Measurements from ENCODE around the gene VPS25. TPM values are rescaled to one million over a fixed set of nuclear protein-coding genes. Genes with fewer than 3 reads are reported as not detected.

The VPS25 gene
- total RNA-seq, 1 experiment from 2014 or later, result 48.4 TPM

- Histone ChIP-seq H3K79me2 (ENCODE audit: low read depth) (peaks cover 22% of the 10 kb centered on the region), H3K9me2 (ENCODE audit: insufficient read depth) (no peaks in the 10 kb centered on the region), H3K4me1 (replicated peaks; ENCODE audit: insufficient read depth) (peaks cover 12% of the 10 kb centered on the region), H2AFZ (peak within 1 kb of the TSS; percentile 89), H3F3A (ENCODE audit: insufficient read depth, low read depth) (no peaks in the 10 kb centered on the region), H3K4me3 (peak within 1 kb of the TSS; percentile 88), H3K27ac (0 out of 2 replicates have a peak within 1 kb of the TSS, but pooled peaks have one; percentile 41), H3K27me3 (ENCODE audit: insufficient read depth, low read depth) (no peaks in the 10 kb centered on the region), H3K4me2 (peak within 1 kb of the TSS; percentile 95), H3K9me3 (ENCODE audit: insufficient read depth, low read depth) (no peaks in the 10 kb centered on the region), H4K20me1 (ENCODE audit: insufficient read depth) (no peaks in the 10 kb centered on the region), H3K36me3 (ENCODE audit: low read depth) (peaks cover 6% of the 10 kb centered on the region; the same call in 1 of the 2 replicates)
- DNase-seq, result peak; percentile 72 to 74
- ChIA-PET CTCF (interaction anchor here (0.7 kb wide), 1 partner anchor 1733 kb away, joined by 3 read pairs; no protein-coding TSS in a partner anchor), POLR2A (ENCODE audit: unreplicated experiment) (interaction anchor here (0.5 to 0.8 kb wide), 4 partner anchors 10 to 794 kb away, joined by 3 to 9 read pairs (median 6); no protein-coding TSS in a partner anchor)
- intact Hi-C loops (cut with micrococcal nuclease; ENCODE audit: unreplicated experiment), result no loop called here
- BruUV-seq (replicated peaks), result no TSS peak
- TF ChIP-seq EZH2 (IDR thresholded peaks at IDR 0.05; ENCODE audit: low read depth), result no peak
- TF ChIP-seq, protein P1, sequence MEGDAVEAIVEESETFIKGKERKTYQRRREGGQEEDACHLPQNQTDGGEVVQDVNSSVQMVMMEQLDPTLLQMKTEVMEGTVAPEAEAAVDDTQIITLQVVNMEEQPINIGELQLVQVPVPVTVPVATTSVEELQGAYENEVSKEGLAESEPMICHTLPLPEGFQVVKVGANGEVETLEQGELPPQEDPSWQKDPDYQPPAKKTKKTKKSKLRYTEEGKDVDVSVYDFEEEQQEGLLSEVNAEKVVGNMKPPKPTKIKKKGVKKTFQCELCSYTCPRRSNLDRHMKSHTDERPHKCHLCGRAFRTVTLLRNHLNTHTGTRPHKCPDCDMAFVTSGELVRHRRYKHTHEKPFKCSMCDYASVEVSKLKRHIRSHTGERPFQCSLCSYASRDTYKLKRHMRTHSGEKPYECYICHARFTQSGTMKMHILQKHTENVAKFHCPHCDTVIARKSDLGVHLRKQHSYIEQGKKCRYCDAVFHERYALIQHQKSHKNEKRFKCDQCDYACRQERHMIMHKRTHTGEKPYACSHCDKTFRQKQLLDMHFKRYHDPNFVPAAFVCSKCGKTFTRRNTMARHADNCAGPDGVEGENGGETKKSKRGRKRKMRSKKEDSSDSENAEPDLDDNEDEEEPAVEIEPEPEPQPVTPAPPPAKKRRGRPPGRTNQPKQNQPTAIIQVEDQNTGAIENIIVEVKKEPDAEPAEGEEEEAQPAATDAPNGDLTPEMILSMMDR (conservative IDR thresholded peaks at IDR 0.05), result no peak
These were observed 25.4 kb downstream of the VPS25 start, which contains the start of the genes CNTD1 and COA3 for GRCh38 chr17:42798383-42799380. CNTD1 (plus strand) TSS chr17:42798861; CDS start chr17:42799068, 207 bp downstream. COA3 (minus strand) TSS chr17:42798704; CDS start chr17:42798681, 23 bp downstream.

DNA sequence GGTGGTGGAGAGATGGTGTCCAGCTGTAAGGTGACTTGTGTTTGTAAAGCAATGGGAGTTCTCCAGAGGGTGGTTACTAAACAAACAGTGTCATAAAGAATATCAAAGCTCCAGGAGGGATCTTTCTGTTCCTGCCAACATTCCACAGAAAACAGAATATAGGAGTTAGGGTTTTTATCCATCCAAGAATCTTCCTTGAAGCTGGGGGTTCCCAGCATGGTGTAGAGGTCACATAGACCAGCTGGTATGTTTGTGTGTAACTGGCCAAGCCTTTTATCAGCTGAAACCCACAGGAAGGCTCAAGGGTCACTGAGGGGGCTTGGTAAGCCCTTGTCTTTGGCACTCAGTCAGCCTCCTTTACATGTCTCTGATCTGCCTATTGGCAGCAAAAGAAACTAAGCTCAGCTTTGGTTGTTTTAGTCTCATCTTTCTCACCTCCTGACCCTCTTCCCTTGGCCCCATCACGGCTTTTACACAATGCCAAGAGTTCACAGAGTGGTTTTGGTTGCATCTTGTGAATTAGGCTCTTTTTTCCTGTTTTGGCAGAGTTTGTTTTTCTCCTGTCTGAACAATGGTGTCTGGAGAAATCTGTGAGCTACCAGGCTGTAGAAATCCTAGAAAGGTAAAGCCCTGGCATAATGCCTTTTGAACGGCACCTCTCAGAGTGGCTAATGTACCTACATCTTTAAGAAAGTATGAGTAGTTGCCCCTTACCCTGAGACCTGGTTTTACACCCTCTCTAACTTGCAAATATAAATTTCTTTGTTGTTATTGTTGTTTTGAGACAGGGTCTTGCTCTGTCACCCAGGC lies 30.0 kb downstream of the VPS25 start:
- Histone ChIP-seq H3K36me3 (ENCODE audit: low read depth) (no peaks in the 10 kb centered on the region), H4K20me1 (ENCODE audit: insufficient read depth) (no peaks in the 10 kb centered on the region), H3K9me3 (ENCODE audit: insufficient read depth, low read depth) (no peaks in the 10 kb centered on the region), H3K27ac (no peak overlapping the region), H3F3A (ENCODE audit: insufficient read depth, low read depth) (no peaks in the 10 kb centered on the region), H3K9me2 (ENCODE audit: insufficient read depth) (no peaks in the 10 kb centered on the region), H2AFZ (no peak overlapping the region), H3K27me3 (ENCODE audit: insufficient read depth, low read depth) (no peaks in the 10 kb centered on the region), H3K4me1 (replicated peaks; ENCODE audit: insufficient read depth) (no peaks in the 10 kb centered on the region), H3K4me2 (no peak overlapping the region), H3K4me3 (no peak overlapping the region), H3K79me2 (ENCODE audit: low read depth) (peaks cover 1% of the 10 kb centered on the region; the same call in 1 of the 2 replicates)
- POLR2A ChIA-PET (ENCODE audit: unreplicated experiment), result interaction anchor here (0.5 to 0.7 kb wide), 3 partner anchors 17 to 778 kb away, joined by 4 to 15 read pairs (median 4); no protein-coding TSS in a partner anchor
- DNase-seq, result no peak
- TF ChIP-seq, protein P1 (conservative IDR thresholded peaks at IDR 0.05), result no peak
- TF ChIP-seq EZH2 (IDR thresholded peaks at IDR 0.05; ENCODE audit: low read depth), result no peak
- no TSS peak for BruUV-seq (replicated peaks)
- CTCF ChIA-PET, result interaction anchor here (1.4 kb wide), 1 partner anchor 21 kb away, joined by 5 read pairs; the partner anchor contains the start of gene BECN1
- intact Hi-C loops (cut with micrococcal nuclease; ENCODE audit: unreplicated experiment), result no loop called here

GRCh38 chr17:42804918-42805367 lies 31.7 kb downstream of the VPS25 start:
- H3K79me2 ChIP-seq (ENCODE audit: low read depth), result no peaks in the 10 kb centered on the region
- no TSS peak for BruUV-seq (replicated peaks)
- no peaks in the 10 kb centered on the region for H3K27me3 ChIP-seq (ENCODE audit: insufficient read depth, low read depth)
- DNase-seq, result peak in 1 of 2 experiments; percentile 79
- CTCF ChIA-PET, result no interaction called here
- 0 out of 2 replicates have a peak, but pooled peaks cover under 1% of the 10 kb centered on the region for H3K36me3 ChIP-seq (ENCODE audit: low read depth)
- H3K4me2 ChIP-seq, result no peak overlapping the region
- H3K4me1 ChIP-seq (replicated peaks; ENCODE audit: insufficient read depth), result no peaks in the 10 kb centered on the region
- no peaks in the 10 kb centered on the region for H3K9me2 ChIP-seq (ENCODE audit: insufficient read depth)
- intact Hi-C loops (cut with micrococcal nuclease; ENCODE audit: unreplicated experiment), result no loop called here
- no peak overlapping the region for H3K4me3 ChIP-seq
- H3K27ac ChIP-seq, result no peak overlapping the region
- no peaks in the 10 kb centered on the region for H3K9me3 ChIP-seq (ENCODE audit: insufficient read depth, low read depth)
- peaks cover 7% of the 10 kb centered on the region; the same call in 1 of the 2 replicates for H3F3A ChIP-seq (ENCODE audit: insufficient read depth, low read depth)
- TF ChIP-seq, protein P1 (conservative IDR thresholded peaks at IDR 0.05), result no peak
- H2AFZ ChIP-seq, result no peak overlapping the region
- no peaks in the 10 kb centered on the region for H4K20me1 ChIP-seq (ENCODE audit: insufficient read depth)
- POLR2A ChIA-PET (ENCODE audit: unreplicated experiment), result no interaction called here

All from PC-9 (cell line).